GM12878 (cell line): ENCODE data around the gene NANOG. TPM values are rescaled to one million over a fixed set of nuclear protein-coding genes. Genes with fewer than 3 reads are reported as not detected.

ENCODE experiments used
- ATAC-seq: fragments of 200-7000 bp; cut with Tn5 transposase; 3 replicates; pipeline ENCODE4 v1.9.1; 2020; ENCODE audit warnings: mild to moderate bottlenecking, moderate library complexity
- BruUV-seq: library from RNA; stranded (reverse); fragments of 400-500 nt; replicated peaks from 2 replicates; lab custom pipeline; 2021; lab: Mats Ljungman, UMichigan
- CTCF ChIA-PET: fragments of 300-600 bp; sonication (Branson Sonifier 250); formaldehyde crosslinking; extraction: SDS; loops from one replicate; lab custom pipeline; 2021; ENCODE audit warnings: inconsistent platforms; lab: Yijun Ruan, JAX
- POLR2A ChIA-PET: fragments of 350-600 bp; formaldehyde crosslinking; extraction: SDS; loops from one replicate; lab custom pipeline; 2021; ENCODE audit warnings: inconsistent platforms; lab: Charles Lee
- RAD21 ChIA-PET: fragments of 300-600 bp; sonication (Branson Sonifier 250); formaldehyde crosslinking; loops from one replicate; lab custom pipeline; 2023; ENCODE audit warnings: antibody characterized with exemption; ENCODE audit not compliant: unreplicated experiment; lab: Charles Lee
- SMC1A ChIA-PET: fragments of 300-600 bp; sonication (Branson Sonifier 250); formaldehyde crosslinking; loops from one replicate; lab custom pipeline; 2023; ENCODE audit not compliant: unreplicated experiment, uncharacterized antibody; lab: Charles Lee
- DNase-seq: peaks from one replicate; pipeline ENCODE4 v3.0.0-alpha.2; 2011; ENCODE audit warnings: low read depth, low spot score
- FAIRE-seq: peaks from 3 replicates; lab custom pipeline; 2011; peaks lifted over from hg19 to GRCh38; lab: Jason Lieb, UNC
- H2AFZ ChIP-seq: 2 replicates; pipeline ENCODE4 v1.6.0; 2011; ENCODE audit warnings: low read depth, low read length, control low read depth; ENCODE audit not compliant: control insufficient read depth
- H3K27ac ChIP-seq: 2 replicates; pipeline ENCODE4 v1.5.1; 2011; ENCODE audit warnings: control low read depth; ENCODE audit not compliant: control insufficient read depth, insufficient read depth
- H3K27me3 ChIP-seq, 2 experiments: replicated peaks in 1 of 2; 2 replicates each; pipeline versions ENCODE4 v1.6.0 to v1.6.1; 2011; ENCODE audit warnings: low read length in 1 of 2; ENCODE audit not compliant: control insufficient read depth in 2 of 2, insufficient read depth in 2 of 2
- H3K36me3 ChIP-seq, 2 experiments: 2 replicates each; pipeline ENCODE4 v1.5.1; 2011; ENCODE audit warnings: low read length in 1 of 2; ENCODE audit not compliant: control insufficient read depth in 2 of 2, insufficient read depth in 2 of 2
- H3K4me1 ChIP-seq: 2 replicates; pipeline ENCODE4 v1.6.1; 2011; ENCODE audit warnings: mild to moderate bottlenecking, low read length, moderate library complexity, mixed read lengths; ENCODE audit not compliant: control insufficient read depth, insufficient read depth
- H3K4me2 ChIP-seq: 2 replicates; pipeline ENCODE4 v1.6.0; 2011; ENCODE audit warnings: control low read depth; ENCODE audit not compliant: control insufficient read depth, insufficient read depth
- H3K4me3 ChIP-seq: fragments of 200-600 bp; sonication (generic); 2 replicates; pipeline ENCODE4 v1.5.1; 2016
- H3K79me2 ChIP-seq: 2 replicates; pipeline ENCODE4 v1.6.0; 2011; ENCODE audit warnings: low read length; ENCODE audit not compliant: control insufficient read depth, insufficient read depth
- H3K9ac ChIP-seq: 2 replicates; pipeline ENCODE4 v1.8.0; 2011; ENCODE audit warnings: low read length, control low read depth, mixed read lengths; ENCODE audit not compliant: control insufficient read depth, insufficient read depth
- H3K9me3 ChIP-seq: replicated peaks from 3 replicates; pipeline ENCODE4 v1.5.1; 2011; ENCODE audit warnings: mild to moderate bottlenecking, low read length; ENCODE audit not compliant: control insufficient read depth, insufficient read depth
- H4K20me1 ChIP-seq: 2 replicates; pipeline ENCODE4 v1.6.0; 2011; ENCODE audit not compliant: control insufficient read depth, insufficient read depth
- CBX5 ChIP-seq: sonication (generic); IDR thresholded peaks from 2 replicates; pipeline ENCODE4 v1.6.1; 2016; ENCODE audit warnings: low read depth, moderate library complexity, mild to moderate bottlenecking, inconsistent platforms
- GABPA ChIP-seq: IDR thresholded peaks from 2 replicates; pipeline ENCODE4 v1.6.1; 2014; ENCODE audit warnings: antibody characterized with exemption, low read depth, mild to moderate bottlenecking, inconsistent platforms
- HCFC1 ChIP-seq: fragments of 150-350 bp; IDR thresholded peaks from 2 replicates; pipeline ENCODE4 v1.6.1; 2014; ENCODE audit warnings: low read length
- NFYA ChIP-seq: IDR thresholded peaks from 2 replicates; pipeline ENCODE4 v1.6.1; 2011; ENCODE audit warnings: low read depth, mild to moderate bottlenecking, low read length, improper control_type of control experiment, borderline replicate concordance
- PML ChIP-seq: IDR thresholded peaks from 2 replicates; pipeline ENCODE4 v1.6.1; 2012; ENCODE audit warnings: low read length, inconsistent platforms
- SPI1 ChIP-seq: IDR thresholded peaks from 2 replicates; pipeline ENCODE4 v1.6.1; 2011; ENCODE audit warnings: low read depth, mild to moderate bottlenecking, low read length, moderate library complexity, borderline replicate concordance; ENCODE audit not compliant: insufficient read depth
- SREBF1 ChIP-seq: IDR thresholded peaks from 2 replicates; pipeline ENCODE4 v1.6.1; 2012; ENCODE audit warnings: mild to moderate bottlenecking, low read length
- SREBF2 ChIP-seq: IDR thresholded peaks from 2 replicates; pipeline ENCODE4 v1.6.1; 2012; ENCODE audit warnings: mild to moderate bottlenecking, low read length
- SRF ChIP-seq, 2 experiments: IDR thresholded peaks; 2 replicates each; pipeline ENCODE4 v1.6.1; 2011; ENCODE audit warnings: low read depth in 2 of 2, low read length in 2 of 2, mild to moderate bottlenecking in 1 of 2, moderate library complexity in 1 of 2
- TAF1 ChIP-seq: IDR thresholded peaks from 2 replicates; pipeline ENCODE4 v1.6.1; 2011; ENCODE audit warnings: mild to moderate bottlenecking, low read depth, low read length, borderline replicate concordance
- TARDBP ChIP-seq: IDR thresholded peaks from 2 replicates; pipeline ENCODE4 v1.6.1; 2016; ENCODE audit warnings: borderline replicate concordance
- TCF12 ChIP-seq: IDR thresholded peaks from 2 replicates; pipeline ENCODE4 v1.6.1; 2011; ENCODE audit warnings: low read depth, mild to moderate bottlenecking, low read length
- WGBS: methylation state at CpG from one replicate; pipeline ENCODE4 v1.1.6; 2016; ENCODE audit warnings: low lambda C conversion rate; ENCODE audit not compliant: insufficient replicate concordance, insufficient coverage; ENCODE audit errors: missing lambda C conversion rate; 5-methylcytosine and 5-hydroxymethylcytosine counted together
- in situ Hi-C: fragments of 300-500 bp; cut with MboI; formaldehyde crosslinking; loops from 9 replicates; pipeline ENCODE4 v1.14.3; 2018; ENCODE audit warnings: mixed read lengths
- intact Hi-C: fragments of 100-400 bp; cut with micrococcal nuclease; formaldehyde crosslinking; loops from one replicate; pipeline ENCODE4 v1.14.2; 2022; ENCODE audit not compliant: unreplicated experiment
- polyA plus RNA-seq, 11 experiments: library from polyadenylated mRNA; depleted of rRNA in 4 of 11; unstranded in 6 of 11; stranded (reverse) in 5 of 11; fragments of >200 nt; fragmentation: Nextera tagmentation in 4 of 11; fragmentation: Illumina TruSeq in 1 of 11; extraction: Ambion mirVana in 4 of 11; extraction: Trizol in 1 of 11; gene quantifications; 1 replicate in 1 of 11; 2 replicates in 10 of 11; pipeline versions ENCODE4 v1.2.1 to v1.2.3, GENCODE V29; 2011 to 2016; ENCODE audit warnings: inconsistent platforms in 2 of 11, missing spikeins in 2 of 11, low read depth in 1 of 11
- total RNA-seq, 4 experiments: library from RNA; depleted of rRNA in 3 of 4; stranded (reverse); fragments of >200 nt in 3 of 4; fragmentation: Illumina TruSeq in 1 of 4; extraction: Trizol in 1 of 4; gene quantifications; 2 replicates each; pipeline versions ENCODE4 v1.2.1 to v1.2.3, GENCODE V29; 2013 to 2021
- TF ChIP-seq, protein P1 (sequence below): fragments of 450-650 bp; IDR thresholded peaks from 2 replicates; pipeline ENCODE4 v1.6.1; 2014; ENCODE audit warnings: mild to moderate bottlenecking
- TF ChIP-seq, protein P2 (sequence below): IDR thresholded peaks from 2 replicates; pipeline ENCODE4 v1.6.1; 2012; ENCODE audit warnings: improper control_type of control experiment, low read depth, low read length; ENCODE audit not compliant: insufficient replicate concordance
- TF ChIP-seq, protein P3 (sequence below): IDR thresholded peaks from 2 replicates; pipeline ENCODE4 v1.6.1; 2012; ENCODE audit warnings: low read depth, low read length, improper control_type of control experiment

NANOG gene
- total and polyA plus RNA-seq, 10 of the 15 experiments (the other 5 are each of a cell fraction or from before 2014, with no cell fraction given), result 0.51 TPM; not detected in 9

DNA sequence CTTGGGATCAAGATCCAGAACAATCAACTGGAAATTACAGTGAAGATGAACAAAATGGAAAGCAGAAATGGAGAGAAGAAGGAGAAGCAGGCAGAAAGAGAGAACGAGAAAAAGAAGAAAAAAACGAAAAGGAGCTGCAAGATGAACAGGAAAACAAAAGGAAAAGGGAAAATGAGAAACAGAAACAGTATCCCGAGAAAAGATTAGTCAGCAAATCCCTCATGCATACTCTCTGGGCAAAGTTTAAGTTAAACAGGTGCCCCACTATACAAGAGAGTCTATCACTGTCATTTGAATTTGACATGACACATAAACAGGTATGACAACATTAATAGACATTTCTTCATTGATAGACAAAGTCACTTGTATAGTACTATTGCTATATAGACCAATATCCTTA lies 19.2 kb upstream of the NANOG start:
- no peak for DNase-seq
- POLR2A ChIA-PET, result no interaction called here
- Histone ChIP-seq H3K4me2 (no peak overlapping the region), H3K9ac (no peak overlapping the region), H3K79me2 (no peaks in the 10 kb centered on the region), H3K27ac (no peak overlapping the region), H3K4me3 (no peak overlapping the region), H3K36me3 (no peaks in the 10 kb centered on the region), H3K27me3 (peaks cover 0 to 2% of the 10 kb centered on the region in 2 experiments; a peak in 1 of 4 replicates), H4K20me1 (no peaks in the 10 kb centered on the region), H3K9me3 (no peaks in the 10 kb centered on the region), H2AFZ (no peak overlapping the region), H3K4me1 (no peaks in the 10 kb centered on the region)
- in situ Hi-C loops, result no loop called here
- CTCF ChIA-PET, result no interaction called here
- SMC1A ChIA-PET, result no interaction called here
- FAIRE-seq, result no peak
- no peak for TF ChIP-seq SREBF1
- no peak for TF ChIP-seq TAF1
- TF ChIP-seq SREBF2, result no peak
- no peak for TF ChIP-seq SRF (IDR thresholded peaks at IDR 0.05; ENCODE audit: low read depth in 2 of 2, low read length in 2 of 2)
- no peak for TF ChIP-seq CBX5
- TF ChIP-seq SPI1, result no peak
- TF ChIP-seq, protein P1, sequence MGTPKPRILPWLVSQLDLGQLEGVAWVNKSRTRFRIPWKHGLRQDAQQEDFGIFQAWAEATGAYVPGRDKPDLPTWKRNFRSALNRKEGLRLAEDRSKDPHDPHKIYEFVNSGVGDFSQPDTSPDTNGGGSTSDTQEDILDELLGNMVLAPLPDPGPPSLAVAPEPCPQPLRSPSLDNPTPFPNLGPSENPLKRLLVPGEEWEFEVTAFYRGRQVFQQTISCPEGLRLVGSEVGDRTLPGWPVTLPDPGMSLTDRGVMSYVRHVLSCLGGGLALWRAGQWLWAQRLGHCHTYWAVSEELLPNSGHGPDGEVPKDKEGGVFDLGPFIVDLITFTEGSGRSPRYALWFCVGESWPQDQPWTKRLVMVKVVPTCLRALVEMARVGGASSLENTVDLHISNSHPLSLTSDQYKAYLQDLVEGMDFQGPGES, result no peak
- no peak for TF ChIP-seq GABPA
- no peak for TF ChIP-seq NFYA
- no peak for TF ChIP-seq PML
- TF ChIP-seq TCF12, result no peak
- TF ChIP-seq, protein P2, sequence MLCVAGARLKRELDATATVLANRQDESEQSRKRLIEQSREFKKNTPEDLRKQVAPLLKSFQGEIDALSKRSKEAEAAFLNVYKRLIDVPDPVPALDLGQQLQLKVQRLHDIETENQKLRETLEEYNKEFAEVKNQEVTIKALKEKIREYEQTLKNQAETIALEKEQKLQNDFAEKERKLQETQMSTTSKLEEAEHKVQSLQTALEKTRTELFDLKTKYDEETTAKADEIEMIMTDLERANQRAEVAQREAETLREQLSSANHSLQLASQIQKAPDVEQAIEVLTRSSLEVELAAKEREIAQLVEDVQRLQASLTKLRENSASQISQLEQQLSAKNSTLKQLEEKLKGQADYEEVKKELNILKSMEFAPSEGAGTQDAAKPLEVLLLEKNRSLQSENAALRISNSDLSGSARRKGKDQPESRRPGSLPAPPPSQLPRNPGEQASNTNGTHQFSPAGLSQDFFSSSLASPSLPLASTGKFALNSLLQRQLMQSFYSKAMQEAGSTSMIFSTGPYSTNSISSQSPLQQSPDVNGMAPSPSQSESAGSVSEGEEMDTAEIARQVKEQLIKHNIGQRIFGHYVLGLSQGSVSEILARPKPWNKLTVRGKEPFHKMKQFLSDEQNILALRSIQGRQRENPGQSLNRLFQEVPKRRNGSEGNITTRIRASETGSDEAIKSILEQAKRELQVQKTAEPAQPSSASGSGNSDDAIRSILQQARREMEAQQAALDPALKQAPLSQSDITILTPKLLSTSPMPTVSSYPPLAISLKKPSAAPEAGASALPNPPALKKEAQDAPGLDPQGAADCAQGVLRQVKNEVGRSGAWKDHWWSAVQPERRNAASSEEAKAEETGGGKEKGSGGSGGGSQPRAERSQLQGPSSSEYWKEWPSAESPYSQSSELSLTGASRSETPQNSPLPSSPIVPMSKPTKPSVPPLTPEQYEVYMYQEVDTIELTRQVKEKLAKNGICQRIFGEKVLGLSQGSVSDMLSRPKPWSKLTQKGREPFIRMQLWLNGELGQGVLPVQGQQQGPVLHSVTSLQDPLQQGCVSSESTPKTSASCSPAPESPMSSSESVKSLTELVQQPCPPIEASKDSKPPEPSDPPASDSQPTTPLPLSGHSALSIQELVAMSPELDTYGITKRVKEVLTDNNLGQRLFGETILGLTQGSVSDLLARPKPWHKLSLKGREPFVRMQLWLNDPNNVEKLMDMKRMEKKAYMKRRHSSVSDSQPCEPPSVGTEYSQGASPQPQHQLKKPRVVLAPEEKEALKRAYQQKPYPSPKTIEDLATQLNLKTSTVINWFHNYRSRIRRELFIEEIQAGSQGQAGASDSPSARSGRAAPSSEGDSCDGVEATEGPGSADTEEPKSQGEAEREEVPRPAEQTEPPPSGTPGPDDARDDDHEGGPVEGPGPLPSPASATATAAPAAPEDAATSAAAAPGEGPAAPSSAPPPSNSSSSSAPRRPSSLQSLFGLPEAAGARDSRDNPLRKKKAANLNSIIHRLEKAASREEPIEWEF, result no peak
- no peak for TF ChIP-seq TARDBP
- TF ChIP-seq, protein P3, sequence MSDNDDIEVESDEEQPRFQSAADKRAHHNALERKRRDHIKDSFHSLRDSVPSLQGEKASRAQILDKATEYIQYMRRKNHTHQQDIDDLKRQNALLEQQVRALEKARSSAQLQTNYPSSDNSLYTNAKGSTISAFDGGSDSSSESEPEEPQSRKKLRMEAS, result no peak
- TF ChIP-seq HCFC1, result no peak
- no TSS peak for BruUV-seq
- 10% methylated on average over 3 of the region's 3 CpGs for WGBS
- RAD21 ChIA-PET, result no interaction called here
- intact Hi-C loops, result no loop called here
- ATAC-seq, result no peak
